HepG2 (cell line): ENCODE data around the gene TMC2. TPM values are rescaled to one million over a fixed set of nuclear protein-coding genes. Genes with fewer than 3 reads are reported as not detected.

ENCODE experiments used
- ATAC-seq: fragments of 200-7000 bp; cut with Tn5 transposase; 3 replicates; pipeline ENCODE4 v1.9.1; 2020; ENCODE audit warnings: mild to moderate bottlenecking, moderate library complexity
- BruUV-seq: library from RNA; stranded (reverse); fragments of 400-500 nt; replicated peaks from 2 replicates; lab custom pipeline; 2021; lab: Mats Ljungman, UMichigan
- CTCF ChIA-PET: fragments of 300-600 bp; formaldehyde crosslinking; extraction: SDS; loops from one replicate; lab custom pipeline; 2021; ENCODE audit warnings: low total read pairs, inconsistent platforms, low intra/inter-chr PET ratio; lab: Yijun Ruan, JAX
- POLR2A ChIA-PET: fragments of 350-600 bp; sonication (Branson Sonifier 250); formaldehyde crosslinking; loops from one replicate; lab custom pipeline; 2020; ENCODE audit warnings: antibody characterized with exemption, inconsistent platforms; lab: Yijun Ruan, JAX
- DNase-seq: peaks from one replicate; pipeline ENCODE4 v3.0.0-alpha.2; 2015; ENCODE audit warnings: low spot score
- FAIRE-seq: peaks from 3 replicates; lab custom pipeline; 2011; peaks lifted over from hg19 to GRCh38; lab: Jason Lieb, UNC
- H2AFZ ChIP-seq: one replicate; pipeline ENCODE4 v1.6.1; 2011; ENCODE audit warnings: low read length, inconsistent platforms
- H3K27ac ChIP-seq: fragments of 300-600 bp; 3 replicates; pipeline ENCODE4 v1.8.0; 2011; ENCODE audit warnings: mixed run types, mild to moderate bottlenecking, mixed read lengths, low read length, inconsistent platforms; ENCODE audit not compliant: insufficient read depth; ENCODE audit errors: extremely low read length
- H3K27me3 ChIP-seq, 2 experiments: fragments of 200-600 bp in 1 of 2; 2 replicates in 1 of 2; 3 replicates in 1 of 2; pipeline versions ENCODE4 v1.6.0 to v1.8.0; 2011; ENCODE audit warnings: low read length in 2 of 2, mild to moderate bottlenecking in 2 of 2, moderate library complexity in 2 of 2, inconsistent platforms in 1 of 2; ENCODE audit not compliant: insufficient read depth in 2 of 2, control insufficient read depth in 1 of 2
- H3K36me3 ChIP-seq, 2 experiments: fragments of 200-600 bp in 1 of 2; replicated peaks in 1 of 2; 2 replicates in 1 of 2; 3 replicates in 1 of 2; pipeline versions ENCODE4 v1.5.1 to v1.8.0; 2011; ENCODE audit warnings: low read length in 2 of 2, inconsistent platforms in 1 of 2; ENCODE audit not compliant: insufficient read depth in 2 of 2, control insufficient read depth in 1 of 2
- H3K4me1 ChIP-seq: 2 replicates; pipeline ENCODE4 v1.5.1; 2012; ENCODE audit warnings: low read length, inconsistent platforms; ENCODE audit not compliant: insufficient read depth
- H3K4me2 ChIP-seq: 2 replicates; pipeline ENCODE4 v1.6.0; 2011; ENCODE audit warnings: low read depth, low read length, inconsistent platforms
- H3K4me3 ChIP-seq, 3 experiments: fragments of 200-600 bp in 1 of 3; sonication (generic), shearing (Covaris generic) in 1 of 3; replicated peaks in 1 of 3; 2 replicates each; pipeline ENCODE4 v1.5.1; 2011 to 2016; ENCODE audit warnings: low read length in 3 of 3, inconsistent platforms in 2 of 3, low read depth in 2 of 3, mild to moderate bottlenecking in 2 of 3, control low read depth in 1 of 3, mixed read lengths in 1 of 3; ENCODE audit not compliant: insufficient read depth in 1 of 3
- H3K79me2 ChIP-seq: one replicate; pipeline ENCODE4 v1.6.1; 2011; ENCODE audit warnings: low read length, inconsistent platforms; ENCODE audit not compliant: insufficient read depth
- H3K9ac ChIP-seq: 2 replicates; pipeline ENCODE4 v1.6.0; 2011; ENCODE audit warnings: mild to moderate bottlenecking, low read depth, low read length, inconsistent platforms; ENCODE audit not compliant: insufficient read depth
- H3K9me3 ChIP-seq: 2 replicates; pipeline ENCODE4 v1.5.1; 2012; ENCODE audit warnings: mild to moderate bottlenecking, low read length
- H4K20me1 ChIP-seq: 2 replicates; pipeline ENCODE4 v1.6.0; 2011; ENCODE audit warnings: inconsistent platforms, mild to moderate bottlenecking, low read length, moderate library complexity; ENCODE audit not compliant: insufficient read depth
- ARID5B ChIP-seq: IDR thresholded peaks from 2 replicates; pipeline ENCODE4 v1.4.0; 2020; ENCODE audit warnings: mild to moderate bottlenecking, missing genetic modification reagents
- BCL6 ChIP-seq: IDR thresholded peaks from 2 replicates; pipeline ENCODE4 v1.6.1; 2016; ENCODE audit warnings: missing genetic modification reagents, missing compliant biosample characterization
- CEBPB ChIP-seq: IDR thresholded peaks from 2 replicates; pipeline ENCODE4 v1.6.1; 2011; ENCODE audit warnings: low read depth, low read length, improper control_type of control experiment, borderline replicate concordance
- GATAD2A ChIP-seq: IDR thresholded peaks from 2 replicates; pipeline ENCODE4 v1.6.1; 2016
- HNRNPL ChIP-seq: fragments of 200-400 bp; formaldehyde crosslinking; IDR thresholded peaks from 2 replicates; pipeline ENCODE4 v1.6.1; 2017; ENCODE audit warnings: mild to moderate bottlenecking, low read depth, low read length
- KDM4B ChIP-seq: sonication (generic); formaldehyde crosslinking; IDR thresholded peaks from 2 replicates; pipeline ENCODE4 v1.4.0; 2020; ENCODE audit warnings: missing genetic modification reagents
- NR2C2 ChIP-seq: sonication (generic); formaldehyde crosslinking; IDR thresholded peaks from 2 replicates; pipeline ENCODE4 v1.4.0; 2020; ENCODE audit warnings: missing genetic modification reagents, mild to moderate bottlenecking, moderate library complexity, borderline replicate concordance
- NR2F6 ChIP-seq, 2 experiments: IDR thresholded peaks; 2 replicates each; pipeline ENCODE4 v1.6.1; 2016; ENCODE audit warnings: antibody characterized with exemption in 1 of 2, mild to moderate bottlenecking in 1 of 2
- PATZ1 ChIP-seq: sonication (generic); formaldehyde crosslinking; IDR thresholded peaks from 2 replicates; pipeline ENCODE4 v1.4.0; 2020; ENCODE audit warnings: missing genetic modification reagents
- SMARCC2 ChIP-seq: fragments of 450-650 bp; IDR thresholded peaks from 2 replicates; pipeline ENCODE4 v1.6.1; 2017; ENCODE audit warnings: antibody characterized with exemption, mild to moderate bottlenecking
- SOX6 ChIP-seq, 2 experiments: fragments of 450-650 bp in 1 of 2; sonication (generic) in 1 of 2; formaldehyde crosslinking in 1 of 2; IDR thresholded peaks; 2 replicates each; pipeline versions ENCODE4 v1.4.0 to v1.6.1; 2017 to 2020; ENCODE audit warnings: antibody characterized with exemption in 1 of 2, mild to moderate bottlenecking in 1 of 2, missing genetic modification reagents in 1 of 2
- ZNF512B ChIP-seq: sonication (generic); formaldehyde crosslinking; IDR thresholded peaks from 2 replicates; pipeline ENCODE4 v1.5.1; 2020; ENCODE audit warnings: missing genetic modification reagents, mild to moderate bottlenecking, borderline replicate concordance
- ZNF672 ChIP-seq: sonication (generic); formaldehyde crosslinking; IDR thresholded peaks from 2 replicates; pipeline ENCODE4 v1.8.1; 2022; ENCODE audit warnings: missing genetic modification reagents
- WGBS: methylation state at CpG from one replicate; pipeline ENCODE4 v1.1.6; 2017; ENCODE audit warnings: low lambda C conversion rate; 5-methylcytosine and 5-hydroxymethylcytosine counted together
- in situ Hi-C: cut with HindIII; loops from 2 replicates; pipeline ENCODE4 v1.10.0; 2017; ENCODE audit warnings: low pct_unique_long_range_greater_than_20kb; ENCODE audit not compliant: extremely low pct_ligation_motif_present
- intact Hi-C: fragments of 100-400 bp; cut with micrococcal nuclease; formaldehyde crosslinking; loops from one replicate; pipeline ENCODE4 v1.10.0; 2022; ENCODE audit not compliant: unreplicated experiment
- polyA plus RNA-seq, 8 experiments: library from polyadenylated mRNA; depleted of rRNA in 3 of 8; stranded (reverse) in 7 of 8; unstranded in 1 of 8; fragments of >200 nt; fragmentation: Illumina TruSeq in 4 of 8; extraction: Trizol in 4 of 8; gene quantifications; 2 replicates each; pipeline versions ENCODE4 v1.2.1 to v1.2.3, GENCODE V29; 2011 to 2016; ENCODE audit warnings: low read depth in 4 of 8, missing spikeins in 1 of 8, mixed read lengths in 1 of 8; ENCODE audit not compliant: insufficient read depth in 1 of 8
- total RNA-seq, 5 experiments: library from RNA; depleted of rRNA; stranded (reverse); fragments of >200 nt; fragmentation: Illumina TruSeq; extraction: Trizol; gene quantifications; 2 replicates each; pipeline ENCODE4 v1.2.3, GENCODE V29; 2016; ENCODE audit warnings: low read depth in 1 of 5

Gene TMC2
- total and polyA plus RNA-seq, 2 of the 13 experiments (the other 11 are each of a cell fraction or from before 2014, with no cell fraction given), result not detected

GRCh38 chr20:2538931-2539720 lies 2.8 kb downstream of the TMC2 start:
- in situ Hi-C loops, result no loop called here
- TF ChIP-seq SOX6 (IDR thresholded peaks at IDR 0.05) (no peak), SOX6 (CRISPR knock-in tag; IDR thresholded peaks at IDR 0.05) (peak; percentile 38; the same call in 1 of the 2 replicates), ZNF512B (CRISPR knock-in tag) (0 out of 2 replicates have a peak, but pooled peaks have one; percentile 25), GATAD2A (CRISPR knock-in tag) (0 out of 2 replicates have a peak, but pooled peaks have one; percentile 3), SMARCC2 (no peak), KDM4B (CRISPR knock-in tag) (no peak), PATZ1 (CRISPR knock-in tag) (peak; percentile 46; the same call in 1 of the 2 replicates), CEBPB (peak; percentile 17; the same call in 1 of the 2 replicates), BCL6 (CRISPR knock-in tag) (0 out of 2 replicates have a peak, but pooled peaks have one; percentile 32), NR2F6 (IDR thresholded peaks at IDR 0.05) (peak; percentile 36; the same call in 1 of the 2 replicates), NR2F6 (CRISPR knock-in tag; IDR thresholded peaks at IDR 0.05) (no peak), ZNF672 (CRISPR knock-in tag) (no peak), HNRNPL (no peak), ARID5B (CRISPR knock-in tag) (0 out of 2 replicates have a peak, but pooled peaks have one; percentile 8), NR2C2 (peak; percentile 71; the same call in 1 of the 2 replicates)

More at GRCh38 chr20:2538931-2539720, 2.8 kb downstream of the TMC2 start:
- Histone ChIP-seq H3K4me2 (peak overlapping the region; percentile 3; the same call in 1 of the 2 replicates), H3K27me3 (peaks cover 12 to 45% of the 10 kb centered on the region in 2 experiments; a peak in 4 of 5 replicates), H3K4me3 (no peak overlapping the region), H4K20me1 (no peaks in the 10 kb centered on the region), H3K9ac (no peak overlapping the region), H2AFZ (no peak overlapping the region), H3K4me1 (peaks cover 24% of the 10 kb centered on the region), H3K27ac (no peak overlapping the region), H3K79me2 (no peaks in the 10 kb centered on the region), H3K9me3 (no peaks in the 10 kb centered on the region), H3K36me3 (no peaks in the 10 kb centered on the region)
- ATAC-seq (peak; percentile 54), DNase-seq (peak; percentile 40), FAIRE-seq (peak; percentile 60)
- ChIA-PET POLR2A (interaction anchor here (1.2 to 2.5 kb wide), 3 partner anchors 15 to 113 kb away, joined by 8 to 11 read pairs (median 9); partner anchors contain the start of genes NOP56 and SNRPB), CTCF (no interaction called here)
- intact Hi-C loops, result no loop called here
- WGBS, result 17% methylated on average over 8 of the region's 8 CpGs
- no TSS peak for BruUV-seq
